Astrocyte (in vitro differentiated cells and primary cell): ENCODE results near the gene FGD5.

Experiments used
- CTCF ChIP-seq: IDR thresholded peaks from 2 replicates; pipeline ENCODE4 v1.5.1; 2011; ENCODE audit warnings: low read depth, mild to moderate bottlenecking, inconsistent platforms, low read length, moderate library complexity; ENCODE audit not compliant: insufficient read depth
- EZH2 ChIP-seq: IDR thresholded peaks from 2 replicates; pipeline ENCODE4 v1.6.1; 2012; ENCODE audit warnings: mild to moderate bottlenecking, low read length, inconsistent platforms; ENCODE audit not compliant: insufficient read depth

DNA sequence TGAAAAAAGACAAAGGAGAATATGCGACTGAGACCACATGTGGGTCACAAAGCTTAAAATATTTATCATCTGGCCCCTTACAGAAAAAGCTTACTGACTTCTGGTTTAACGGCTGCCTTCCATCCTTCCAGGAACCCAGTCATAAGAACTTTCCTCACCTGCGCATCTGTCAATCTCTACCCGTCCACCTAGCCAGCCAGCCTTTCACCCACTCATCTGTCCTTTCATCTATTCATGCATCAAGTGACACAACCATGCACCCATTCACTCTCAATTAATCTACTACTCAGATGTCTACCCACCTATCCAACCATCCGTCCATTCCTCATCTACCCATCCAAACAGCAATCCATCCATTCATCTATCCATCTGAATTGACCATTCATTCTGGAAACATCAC lies 64.5 kb downstream of the FGD5 start:
- no peak for TF ChIP-seq CTCF
- no peak for TF ChIP-seq EZH2
